IMR-90 (cell line): ENCODE results near the gene TNIP1.

ENCODE experiments used
- BHLHE40 ChIP-seq: fragments of 150-350 bp; IDR thresholded peaks from 2 replicates; pipeline ENCODE4 v1.6.1; 2016; ENCODE audit warnings: mild to moderate bottlenecking, low read depth, low read length
- CEBPB ChIP-seq: IDR thresholded peaks from 2 replicates; pipeline ENCODE4 v1.6.1; 2012; ENCODE audit warnings: low read depth, low read length, improper control_type of control experiment
- CTCF ChIP-seq: conservative IDR thresholded peaks from 2 replicates; pipeline ENCODE4 v1.5.1; 2012; ENCODE audit warnings: mild to moderate bottlenecking, low read depth, low read length, improper control_type of control experiment
- MAZ ChIP-seq: IDR thresholded peaks from 2 replicates; pipeline ENCODE4 v1.6.1; 2012; ENCODE audit warnings: low read depth, mild to moderate bottlenecking, low read length, improper control_type of control experiment, moderate library complexity, borderline replicate concordance
- POLR2A ChIP-seq: IDR thresholded peaks from 2 replicates; pipeline ENCODE4 v1.6.1; 2012; ENCODE audit warnings: mild to moderate bottlenecking, low read depth, low read length
- RAD21 ChIP-seq: IDR thresholded peaks from 2 replicates; pipeline ENCODE4 v1.6.1; 2012; ENCODE audit warnings: low read length, improper control_type of control experiment
- RFX5 ChIP-seq: IDR thresholded peaks from 2 replicates; pipeline ENCODE4 v1.8.0; 2012; ENCODE audit warnings: low read depth, mild to moderate bottlenecking, low read length, moderate library complexity
- SMC3 ChIP-seq: fragments of 150-350 bp; IDR thresholded peaks from 2 replicates; pipeline ENCODE4 v1.6.1; 2016; ENCODE audit warnings: low read depth, mild to moderate bottlenecking, antibody characterized with exemption, low read length, moderate library complexity
- USF2 ChIP-seq: fragments of 150-350 bp; IDR thresholded peaks from 2 replicates; pipeline ENCODE4 v1.6.1; 2017; ENCODE audit warnings: mild to moderate bottlenecking, antibody characterized with exemption, low read length, low read depth

GRCh38 chr5:151110122-151110681 lies 29.4 kb upstream of the TNIP1 start:
- no peak for TF ChIP-seq CTCF
- TF ChIP-seq POLR2A: no peak
- TF ChIP-seq CEBPB: no peak
- TF ChIP-seq SMC3: no peak
- no peak for TF ChIP-seq MAZ
- TF ChIP-seq USF2: no peak
- no peak for TF ChIP-seq RAD21
- no peak for TF ChIP-seq BHLHE40
- TF ChIP-seq RFX5: no peak
